Measurements from ENCODE around the gene BANP.

GRCh38 chr16:87956365-87957231 lies 5.4 kb downstream of the BANP start:
- no peak for TF ChIP-seq SP1 (IDR thresholded peaks at IDR 0.05)
- no peak for TF ChIP-seq HDGF (IDR thresholded peaks at IDR 0.05; ENCODE audit: borderline replicate concordance)
- no peak for TF ChIP-seq L3MBTL2 (conservative IDR thresholded peaks at IDR 0.05)
- no peak for TF ChIP-seq FOXA1 (IDR thresholded peaks at IDR 0.05)
- no peak for TF ChIP-seq TARDBP (IDR thresholded peaks at IDR 0.05)
- no peak for TF ChIP-seq ELF4 (IDR thresholded peaks at IDR 0.05)
- no peak for TF ChIP-seq SUZ12 (IDR thresholded peaks at IDR 0.05)
- no peak for TF ChIP-seq ARNT (IDR thresholded peaks at IDR 0.05)
- TF ChIP-seq, protein P1, sequence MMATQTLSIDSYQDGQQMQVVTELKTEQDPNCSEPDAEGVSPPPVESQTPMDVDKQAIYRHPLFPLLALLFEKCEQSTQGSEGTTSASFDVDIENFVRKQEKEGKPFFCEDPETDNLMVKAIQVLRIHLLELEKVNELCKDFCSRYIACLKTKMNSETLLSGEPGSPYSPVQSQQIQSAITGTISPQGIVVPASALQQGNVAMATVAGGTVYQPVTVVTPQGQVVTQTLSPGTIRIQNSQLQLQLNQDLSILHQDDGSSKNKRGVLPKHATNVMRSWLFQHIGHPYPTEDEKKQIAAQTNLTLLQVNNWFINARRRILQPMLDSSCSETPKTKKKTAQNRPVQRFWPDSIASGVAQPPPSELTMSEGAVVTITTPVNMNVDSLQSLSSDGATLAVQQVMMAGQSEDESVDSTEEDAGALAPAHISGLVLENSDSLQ (IDR thresholded peaks at IDR 0.05): no peak
- TF ChIP-seq FOXM1 (IDR thresholded peaks at IDR 0.05; ENCODE audit: borderline replicate concordance): no peak
- TF ChIP-seq BHLHE40 (IDR thresholded peaks at IDR 0.05; ENCODE audit: borderline replicate concordance): no peak
- TF ChIP-seq CTBP1 (IDR thresholded peaks at IDR 0.05; ENCODE audit: borderline replicate concordance): no peak

Measured in HEK293T (cell line).